Cardiac septum (tissue), 1 donor: Measurements from ENCODE around the gene MAP3K9. TPM values are rescaled to one million over a fixed set of nuclear protein-coding genes. Genes with fewer than 3 reads are reported as not detected.
A peak's percentile ranks its signal among the peaks of the same experiment; 100 is the strongest.

Experiments
- DNase-seq: peaks from one replicate; pipeline ENCODE4 v3.0.0-alpha.2; 2020; ENCODE audit warnings: low spot score
- intact Hi-C: fragments of 100-400 bp; cut with DNase I; formaldehyde crosslinking; loops from one replicate; pipeline ENCODE4 v1.14.0; 2022
- total RNA-seq: library from RNA; stranded (reverse); fragmentation: NEBNext Ultra II Directional; extraction: Animal tissue kit (Norgen Biotek cat#: 25700); gene quantifications from one replicate; pipeline ENCODE4 v1.2.1, GENCODE V29; 2021
- donor health status: DM: no; HTN: no; CAD: no.

MAP3K9 gene
- total RNA-seq, 1 donor from 2014 or later = 1.5 TPM

DNA sequence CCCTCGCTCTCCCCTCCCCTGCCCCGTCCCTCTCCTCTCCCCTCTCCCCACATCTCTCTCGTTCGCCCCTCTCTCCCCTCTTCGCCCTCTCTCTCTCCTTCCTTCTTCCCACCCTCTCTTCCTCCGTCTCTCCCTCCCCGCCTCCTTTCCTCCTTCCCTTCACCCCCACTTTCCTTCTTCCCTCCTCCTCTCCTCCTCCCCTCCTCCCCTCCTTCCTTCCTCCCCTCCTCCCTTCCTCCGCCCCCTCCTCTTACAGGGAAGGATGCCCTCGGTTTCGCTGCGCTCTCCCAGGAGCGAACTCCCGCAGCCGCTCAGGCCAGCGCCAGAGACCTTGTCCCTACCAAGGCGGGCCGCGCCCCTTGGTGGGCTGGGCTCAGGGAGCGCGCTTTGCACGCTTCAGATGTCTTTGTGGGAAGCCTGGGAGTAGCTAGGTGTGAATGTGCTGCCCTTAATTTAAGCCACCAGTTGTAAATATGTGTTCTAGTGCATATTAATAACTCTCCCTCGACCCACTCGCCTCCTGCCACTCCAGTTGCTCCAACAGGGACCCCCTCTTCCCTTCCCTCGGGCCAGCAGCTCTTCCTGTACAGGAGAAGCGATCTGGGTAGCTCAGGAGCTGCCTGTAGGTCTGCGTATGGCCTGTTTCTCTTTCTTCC is 13.3 kb upstream of the MAP3K9 start:
- no peak for DNase-seq
- intact Hi-C loops = no loop called here

DNA sequence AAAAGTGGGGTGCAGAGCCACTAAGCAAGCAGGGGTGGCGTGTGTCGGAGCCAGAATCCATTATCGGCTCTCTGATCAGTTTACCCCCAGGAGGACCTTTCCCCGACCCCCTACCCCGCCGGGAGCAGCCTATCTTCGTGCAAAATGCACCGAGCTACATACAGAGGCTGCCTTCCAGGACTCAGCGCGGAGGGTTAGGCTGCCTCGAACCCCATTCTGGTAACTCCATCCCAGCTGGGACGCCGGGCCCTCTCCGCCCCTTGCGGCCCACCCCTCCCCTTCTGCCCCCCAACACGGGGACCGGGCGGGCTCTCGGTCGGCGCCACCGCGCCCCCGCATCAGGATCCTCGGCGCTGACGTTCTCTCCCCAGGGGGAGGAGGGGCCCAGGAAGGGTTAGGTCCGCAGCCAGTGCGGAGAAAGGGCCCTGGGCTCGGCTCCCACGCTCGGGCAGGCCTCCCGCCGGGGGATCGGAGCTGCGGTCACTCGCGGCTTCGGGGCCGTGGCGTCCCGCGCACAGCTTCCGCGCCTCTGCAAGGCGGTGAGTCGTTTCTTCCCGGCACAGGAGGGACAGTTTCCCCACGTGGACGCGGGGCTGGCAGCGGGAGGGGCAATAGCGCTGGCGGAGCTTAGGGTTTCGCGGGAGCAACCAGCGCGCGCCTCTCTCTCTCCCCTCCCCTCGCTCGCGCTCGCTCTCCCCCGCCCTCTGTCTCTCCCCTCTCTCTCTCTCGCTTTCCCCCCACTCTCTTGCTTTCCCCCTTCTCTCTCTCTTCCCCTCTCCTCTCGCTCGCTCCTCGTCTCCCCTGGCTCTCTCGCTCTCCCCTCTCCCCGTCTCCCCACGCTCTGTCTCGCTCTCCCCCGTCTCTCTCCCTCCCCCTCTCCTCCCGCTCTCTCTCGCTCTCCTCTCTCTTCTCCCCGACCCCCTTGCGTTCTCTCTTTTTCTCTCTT is 12.5 kb upstream of the MAP3K9 start:
- intact Hi-C loops = no loop called here
- peak; percentile 84 for DNase-seq

DNA sequence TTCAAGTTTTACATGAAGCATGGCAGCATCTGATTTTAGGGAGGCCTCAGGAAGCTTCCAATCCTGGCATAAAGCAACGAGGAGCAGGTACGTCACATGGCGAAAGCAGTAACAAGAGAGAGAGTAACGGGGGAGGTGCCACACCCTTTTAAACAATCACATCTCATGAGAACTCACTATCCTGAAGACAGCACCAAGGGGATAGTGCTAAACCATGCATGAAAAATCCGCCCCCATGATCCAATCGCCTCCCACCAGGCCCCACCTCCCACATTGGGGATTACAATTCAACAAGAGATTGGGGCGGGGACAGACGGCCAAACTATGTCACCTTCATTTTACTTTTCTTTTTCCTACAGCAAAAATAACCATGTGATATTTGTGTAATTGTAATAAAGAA is 7.2 kb upstream of the MAP3K9 start:
- DNase-seq = no peak
- intact Hi-C loops = loop anchor here (5.0 kb wide), 1 partner anchor 91 kb away; the partner anchor contains the start of gene PCNX1

DNA sequence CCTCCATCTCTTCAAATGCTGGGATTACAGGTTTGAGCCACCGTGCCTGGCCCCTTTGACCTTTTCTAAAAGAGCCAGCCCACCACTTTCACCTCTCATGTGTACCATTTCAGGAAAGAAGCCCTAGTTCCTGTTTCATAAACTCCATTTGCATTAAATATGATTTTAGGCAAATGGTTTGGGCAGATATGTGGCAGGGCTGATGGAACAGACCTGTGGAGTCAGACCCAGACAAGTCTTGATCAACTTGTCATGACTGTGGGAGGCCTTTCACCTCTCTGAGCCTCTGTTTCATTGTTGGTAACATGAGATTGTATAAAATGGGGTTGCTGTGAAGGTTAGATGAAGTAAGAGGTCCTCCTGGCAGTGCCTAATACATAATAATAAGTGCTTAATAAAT is 5.2 kb upstream of the MAP3K9 start:
- DNase-seq = no peak
- intact Hi-C loops = loop anchor here (5.0 kb wide), 1 partner anchor 192 kb away; no protein-coding TSS in a partner anchor

DNA sequence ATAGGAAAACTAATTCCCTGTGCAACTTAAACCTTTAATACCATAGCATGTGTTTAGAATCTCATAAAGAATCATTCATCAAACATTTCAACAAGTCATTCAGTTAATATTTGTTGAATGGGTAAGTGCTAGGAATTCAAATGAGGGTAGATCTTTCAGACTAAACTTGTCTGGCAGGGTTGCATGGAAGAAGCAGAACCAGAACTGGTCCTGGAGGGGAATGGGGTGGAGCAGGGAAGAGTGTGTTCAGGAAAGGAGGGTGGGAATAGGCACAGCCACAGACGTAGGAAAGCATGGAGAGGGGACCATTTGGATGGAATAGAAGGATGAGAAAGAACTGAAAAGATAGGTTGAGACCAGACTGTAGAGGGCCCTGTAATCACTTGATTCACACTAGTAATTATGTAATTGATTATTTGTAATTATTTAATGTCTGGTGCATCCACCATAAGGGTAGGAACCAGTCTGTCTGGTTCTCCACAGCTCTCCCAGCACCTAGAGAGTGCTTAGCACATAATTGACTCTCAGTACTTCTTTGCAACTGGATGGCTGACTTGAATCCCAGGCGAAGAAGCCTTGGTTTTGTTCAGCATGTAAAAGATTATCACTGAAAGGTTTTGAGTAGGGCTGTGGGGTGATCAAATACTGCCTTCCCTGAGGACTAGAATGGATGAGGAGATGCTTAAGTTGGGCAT is 3.0 kb upstream of the MAP3K9 start:
- intact Hi-C loops = loop anchor here (5.0 kb wide), 1 partner anchor 190 kb away; no protein-coding TSS in a partner anchor
- no peak for DNase-seq

DNA sequence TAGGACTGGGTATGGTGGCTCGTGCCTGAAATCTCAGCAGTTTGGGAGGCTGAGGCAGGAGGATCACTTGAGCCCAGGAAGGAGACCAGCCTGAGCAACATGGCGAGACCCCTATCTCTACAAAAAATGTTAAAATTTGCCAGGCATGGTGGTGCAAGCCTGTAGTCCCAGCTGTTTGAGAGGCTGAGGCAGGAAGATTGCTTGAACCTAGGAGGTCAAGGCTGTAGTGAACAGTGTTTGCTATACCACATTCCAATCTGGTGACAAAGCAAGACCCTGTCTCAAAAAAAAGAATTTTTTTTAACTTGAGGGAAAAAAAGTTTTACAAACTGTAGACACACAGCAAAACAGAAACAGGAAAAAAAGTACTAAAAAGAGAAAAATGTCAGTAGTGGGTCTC is 2.3 kb upstream of the MAP3K9 start:
- DNase-seq = no peak
- intact Hi-C loops = loop anchor here (5.0 kb wide), 1 partner anchor 189 kb away; no protein-coding TSS in a partner anchor

DNA sequence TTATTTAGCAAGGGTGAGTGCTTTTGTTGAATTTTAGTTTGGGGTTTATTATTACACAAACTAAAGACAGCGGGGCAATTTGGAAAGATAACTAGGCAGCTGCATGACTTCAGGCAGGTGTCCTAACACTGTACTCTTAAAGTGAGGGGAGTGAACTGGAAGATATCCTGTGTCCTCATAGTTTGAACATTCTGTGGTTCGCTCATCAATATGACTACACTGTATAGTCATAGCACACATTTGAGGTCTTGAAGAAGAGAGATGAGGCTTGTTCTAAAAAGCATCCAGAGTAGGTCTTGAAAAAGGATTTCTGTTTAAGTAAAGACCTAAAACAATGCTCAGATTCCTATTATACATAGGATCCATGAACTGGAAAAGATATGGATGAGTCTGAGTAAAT is 1.7 kb upstream of the MAP3K9 start:
- intact Hi-C loops = loop anchor here (5.0 kb wide), 1 partner anchor 189 kb away; no protein-coding TSS in a partner anchor
- no peak for DNase-seq

DNA sequence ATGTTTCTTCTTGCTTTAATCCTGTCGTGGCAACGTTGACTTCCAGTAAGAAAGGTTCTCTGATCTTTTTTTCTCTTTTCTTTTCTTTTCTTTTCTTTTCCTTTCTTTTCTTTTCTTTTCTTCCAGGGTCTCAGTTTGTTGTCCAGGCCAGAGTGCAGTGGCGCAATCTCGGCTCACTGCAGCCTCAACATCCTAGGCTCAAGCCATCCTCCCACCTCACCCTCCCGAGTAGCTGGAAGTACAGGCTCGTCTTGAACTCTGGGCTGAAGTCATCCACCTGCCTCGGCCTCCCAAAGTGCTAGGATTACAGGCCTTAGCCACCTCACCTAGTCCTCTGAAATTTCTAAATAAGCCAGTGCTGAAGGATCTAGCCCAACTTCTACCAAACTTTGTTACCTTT is 1.3 kb upstream of the MAP3K9 start:
- no peak for DNase-seq
- intact Hi-C loops = loop anchor here (5.0 kb wide), 1 partner anchor 188 kb away; no protein-coding TSS in a partner anchor

DNA sequence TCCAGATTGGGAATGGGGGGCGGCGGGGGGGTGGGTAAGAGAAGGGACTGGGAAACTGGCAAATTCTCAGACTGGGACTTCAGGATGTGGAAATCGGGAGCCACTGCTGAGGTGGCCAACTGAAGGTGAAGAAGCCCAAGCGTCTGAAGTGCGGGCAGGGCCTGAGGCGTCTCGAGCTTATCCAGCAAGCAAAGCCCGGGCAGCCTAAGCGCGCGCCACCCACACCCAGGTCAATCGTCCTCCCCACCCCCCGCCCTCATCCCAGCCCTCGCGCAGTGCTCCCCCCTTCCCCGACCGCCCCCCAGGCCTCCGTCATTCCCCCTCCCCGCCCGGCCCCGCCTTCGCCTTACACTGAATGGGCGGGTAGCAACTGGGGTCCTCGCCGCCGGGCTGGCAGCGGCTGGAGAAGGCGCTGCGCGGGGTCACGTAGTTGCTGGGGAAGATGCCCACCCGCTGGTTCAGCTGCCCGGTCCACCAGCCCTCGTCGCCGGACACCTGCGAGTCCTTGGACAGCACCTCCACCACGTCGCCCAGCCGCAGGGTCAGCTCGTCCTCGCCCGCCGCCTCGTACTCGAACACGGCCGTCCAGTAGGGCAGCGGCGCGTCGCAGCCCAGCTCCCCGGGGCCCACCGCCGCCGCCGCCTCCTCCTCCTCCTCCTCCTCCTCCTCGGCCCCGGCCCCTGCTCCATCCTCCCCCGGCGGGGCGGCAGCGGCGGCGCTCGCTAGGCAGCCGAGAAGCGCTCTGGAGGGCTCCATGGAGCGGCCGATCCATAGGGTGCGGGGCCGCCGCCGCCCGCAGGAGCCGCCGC is 693 bp downstream of the MAP3K9 start:
- DNase-seq = no peak
- intact Hi-C loops = loop anchor here (5.0 kb wide), 1 partner anchor 206 kb away; the partner anchor contains the start of gene MED6

DNA sequence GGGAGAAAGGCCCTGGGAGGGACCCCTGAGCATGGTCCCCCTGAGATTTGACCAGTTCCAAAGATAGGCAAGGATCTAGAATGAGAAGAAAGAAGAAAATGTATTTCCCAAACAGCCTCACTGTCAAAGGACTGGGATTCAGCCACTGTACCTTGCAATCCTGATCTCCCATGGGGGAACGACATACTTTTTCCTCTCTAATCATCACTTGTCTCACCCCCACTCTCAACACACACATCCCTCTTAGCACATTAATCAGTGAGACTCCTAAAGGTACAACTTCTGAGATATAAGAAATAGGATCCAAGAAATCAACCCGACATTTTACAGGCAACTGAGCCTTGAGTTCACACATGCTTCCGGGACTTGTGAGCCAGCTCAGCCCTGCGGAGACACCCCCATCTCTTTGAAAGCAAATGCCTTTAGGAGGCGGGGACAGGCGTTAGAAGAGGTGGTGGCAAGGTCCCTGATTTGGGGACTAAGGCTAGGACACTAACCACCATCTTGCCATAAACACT is 1.4 kb downstream of the MAP3K9 start:
- intact Hi-C loops = loop anchor here (5.0 kb wide), 1 partner anchor 206 kb away; the partner anchor contains the start of gene MED6
- DNase-seq = no peak

DNA sequence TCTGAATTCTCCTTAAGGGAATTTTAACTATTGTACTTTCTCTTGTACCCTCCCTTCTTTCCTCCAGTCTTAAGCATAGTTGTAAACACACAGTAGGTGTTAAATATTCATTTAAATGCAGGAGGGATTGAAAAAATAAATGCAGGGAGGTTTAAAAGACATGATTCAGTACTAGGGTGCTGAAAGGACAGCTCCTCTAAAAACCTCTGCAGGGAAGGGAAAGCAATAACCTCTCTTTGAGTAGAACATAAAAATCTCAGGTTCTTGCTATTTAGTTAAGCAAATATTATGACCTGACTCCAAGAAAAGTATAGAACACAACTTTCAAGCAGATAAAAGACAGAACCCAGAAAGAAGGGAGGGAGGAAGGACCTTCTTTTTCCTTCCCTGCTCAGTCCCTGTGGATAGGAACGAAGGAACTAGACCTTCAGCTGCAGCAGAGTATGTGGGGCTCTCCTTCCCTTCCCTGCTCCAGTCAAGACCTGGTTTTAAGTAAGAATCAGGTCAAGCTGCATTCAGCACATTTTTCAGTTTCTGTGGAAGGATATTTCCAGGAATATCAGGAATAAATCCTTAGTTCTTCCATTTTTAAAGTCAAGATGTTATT is 4.7 kb downstream of the MAP3K9 start:
- no peak for DNase-seq
- intact Hi-C loops = loop anchor here (5.0 kb wide), 1 partner anchor 202 kb away; the partner anchor contains the start of gene MED6

DNA sequence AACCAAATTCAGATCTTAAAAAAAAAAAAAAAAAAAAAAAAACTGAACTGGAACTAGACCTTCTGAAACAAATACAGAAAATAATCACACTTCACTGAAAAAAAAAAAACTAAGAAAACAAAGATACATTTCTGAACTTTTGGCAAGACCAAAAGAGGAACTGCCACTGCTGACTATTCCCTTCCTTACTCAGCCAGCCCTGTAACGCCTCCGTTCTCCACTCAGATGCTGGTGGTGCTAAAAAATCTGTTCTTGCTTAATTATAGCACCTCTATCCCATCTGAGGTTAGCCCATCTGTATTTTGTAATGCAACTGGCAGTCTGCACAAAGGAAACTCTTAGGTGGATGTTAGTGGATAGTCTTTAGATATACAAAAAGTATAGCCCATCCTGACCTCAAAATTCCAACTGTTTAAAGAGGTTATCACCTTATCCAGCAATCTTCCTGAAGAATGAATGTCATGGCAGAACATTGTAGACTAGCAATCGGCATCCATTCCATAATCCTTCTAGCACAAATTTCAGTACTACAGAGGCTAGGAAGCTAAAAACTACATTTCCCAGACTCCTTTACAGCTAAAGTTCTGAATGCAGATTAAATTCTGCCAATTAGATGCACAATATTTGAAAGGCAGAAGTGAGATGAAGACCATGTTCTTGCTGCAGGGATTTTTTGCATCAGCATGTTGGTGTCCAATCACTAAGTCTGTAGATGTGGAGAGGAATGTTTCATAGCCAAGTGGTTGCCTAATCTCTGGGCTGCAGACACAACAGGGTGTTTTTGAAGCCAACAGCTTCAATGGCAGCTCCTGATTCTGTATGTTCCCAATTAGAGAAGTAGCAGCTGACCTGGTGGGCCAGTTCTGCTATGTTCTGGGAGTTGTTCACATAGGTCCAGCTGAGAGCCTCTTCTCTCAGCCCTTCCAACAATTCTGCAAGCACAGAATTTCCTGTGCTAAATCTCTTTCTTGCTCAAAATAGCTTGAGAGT is 5.7 kb downstream of the MAP3K9 start:
- no peak for DNase-seq
- intact Hi-C loops = no loop called here

DNA sequence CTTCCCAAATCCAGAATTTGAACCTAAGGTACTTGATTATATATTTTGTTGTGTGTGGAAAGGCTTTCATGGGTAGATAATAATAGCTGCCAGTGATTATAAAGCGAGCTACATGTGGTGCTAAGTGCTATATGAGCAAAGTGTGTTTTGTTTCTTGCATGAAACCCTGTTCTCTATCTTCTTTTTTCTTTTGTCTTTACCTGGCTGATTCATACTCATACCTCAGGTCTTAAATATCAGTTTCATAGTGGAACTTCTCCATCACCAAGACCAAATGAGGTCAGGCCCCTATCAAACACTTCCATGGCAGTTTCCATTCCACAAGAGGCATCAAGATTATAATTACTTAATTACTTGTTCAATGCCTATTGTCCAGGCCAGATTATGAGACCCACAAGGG is 6.9 kb downstream of the MAP3K9 start:
- intact Hi-C loops = no loop called here
- no peak for DNase-seq

DNA sequence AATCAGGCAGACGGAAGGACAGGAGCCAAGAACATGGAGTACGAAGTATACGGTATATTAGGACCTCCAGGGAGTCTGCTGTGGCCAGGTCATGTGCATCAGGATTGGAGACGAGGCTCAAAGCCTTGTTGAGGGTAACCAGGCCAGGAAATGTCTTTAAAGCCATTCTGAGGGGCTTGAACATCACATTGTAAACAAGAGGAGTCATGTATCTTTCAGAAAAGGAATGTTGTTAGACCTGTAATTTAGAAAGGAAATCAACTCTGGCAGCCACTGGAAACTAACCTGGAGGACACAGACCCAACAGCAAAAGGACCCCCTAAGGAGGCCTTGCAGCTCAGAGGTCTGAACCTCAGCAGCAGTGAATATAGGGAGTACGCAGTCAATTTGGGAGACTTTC is 7.5 kb downstream of the MAP3K9 start:
- intact Hi-C loops = no loop called here
- DNase-seq = no peak

DNA sequence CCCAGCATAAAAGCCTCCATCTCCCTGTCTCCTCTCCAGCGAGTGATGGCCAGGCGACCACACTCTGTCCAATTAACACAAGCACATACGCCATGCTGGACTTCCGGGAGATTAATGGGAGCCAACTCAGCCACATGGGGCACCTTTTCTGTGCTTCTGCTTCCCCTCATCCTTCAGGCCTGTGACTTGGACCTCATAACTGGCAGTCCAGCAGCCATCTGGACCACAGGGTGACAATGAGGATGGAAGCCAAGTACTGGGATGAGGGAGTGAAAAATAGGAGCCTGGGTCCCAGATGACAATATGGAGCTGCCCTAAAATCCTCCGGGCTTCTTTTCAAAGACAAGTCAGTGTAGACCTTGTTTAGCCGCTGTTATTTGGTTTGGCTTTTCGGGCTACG is 12.8 kb downstream of the MAP3K9 start:
- no peak for DNase-seq
- intact Hi-C loops = no loop called here

DNA sequence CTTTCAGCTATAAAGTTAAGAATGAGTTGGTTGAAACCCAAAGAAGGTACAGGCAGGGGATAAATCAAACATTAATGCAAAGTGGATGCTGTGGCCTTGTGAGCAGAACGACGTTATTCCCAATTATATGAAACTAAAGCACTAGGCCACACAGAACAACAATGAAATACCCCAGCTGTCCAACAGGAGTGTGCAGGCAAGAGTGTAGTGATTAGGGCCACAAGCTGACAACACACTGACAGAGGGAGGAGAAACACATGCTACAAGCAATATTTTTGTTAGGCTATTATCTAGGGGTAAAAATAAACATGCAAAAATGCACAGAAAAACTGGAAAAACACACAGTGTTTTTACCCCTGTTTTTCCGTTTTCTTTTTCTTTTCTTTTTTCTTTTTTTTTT is 15.0 kb downstream of the MAP3K9 start:
- no peak for DNase-seq
- intact Hi-C loops = no loop called here

DNA sequence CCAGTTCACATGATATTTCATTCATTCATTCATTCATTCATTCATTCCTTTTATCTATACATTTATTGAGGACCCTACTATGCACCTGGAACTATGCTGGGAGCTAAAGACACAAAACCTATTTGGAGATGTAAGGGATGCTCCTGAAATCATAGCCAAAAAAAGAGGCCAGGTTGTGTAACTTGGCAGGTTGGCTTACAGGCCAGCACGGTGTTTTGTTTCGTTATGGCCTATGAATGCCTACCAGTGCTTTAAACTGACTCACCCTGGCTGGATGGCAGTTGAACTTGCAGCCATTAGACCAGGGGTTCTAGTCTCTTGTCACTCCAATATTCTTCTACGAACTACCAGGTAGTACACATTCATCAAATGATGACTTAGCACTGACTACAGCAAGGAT is 15.7 kb downstream of the MAP3K9 start:
- intact Hi-C loops = no loop called here
- no peak for DNase-seq
